PC-3 (cell line): ENCODE measurements around the gene ANTXR1. TPM values are rescaled to one million over a fixed set of nuclear protein-coding genes. Genes with fewer than 3 reads are reported as not detected.
A peak's percentile ranks its signal among the peaks of the same experiment; 100 is the strongest.

Source experiments
- ATAC-seq: fragments of 200-7000 bp; cut with Tn5 transposase; 2 replicates; pipeline ENCODE4 v1.9.1; 2020; ENCODE audit warnings: mild to moderate bottlenecking, moderate library complexity
- BruUV-seq: library from RNA; stranded (reverse); fragments of 400-500 nt; replicated peaks from 2 replicates; lab custom pipeline; 2021; lab: Mats Ljungman, UMichigan
- CTCF ChIA-PET: fragments of 300-600 bp; sonication (Branson Sonifier 250); formaldehyde crosslinking; loops from one replicate; lab custom pipeline; 2022; ENCODE audit warnings: antibody characterized with exemption; lab: Charles Lee
- POLR2A ChIA-PET: fragments of 300-600 bp; sonication (Branson Sonifier 250); formaldehyde crosslinking; loops from one replicate; lab custom pipeline; 2022; ENCODE audit warnings: antibody characterized with exemption; ENCODE audit not compliant: unreplicated experiment; lab: Charles Lee
- DNase-seq: peaks from one replicate; pipeline ENCODE4 v3.0.0-alpha.2; 2015
- H2AFZ ChIP-seq: fragments of 300-600 bp; sonication (generic); 2 replicates; pipeline ENCODE4 v1.6.0; 2016; ENCODE audit warnings: antibody characterized with exemption, low read length
- H3F3A ChIP-seq: fragments of 300-600 bp; sonication (generic); one replicate; pipeline ENCODE4 v1.6.0; 2017; ENCODE audit warnings: antibody characterized with exemption, low read length, control low read depth, mild to moderate bottlenecking; ENCODE audit not compliant: unreplicated experiment
- H3K27ac ChIP-seq: fragments of 300-600 bp; sonication (generic); 2 replicates; pipeline ENCODE4 v1.5.1; 2016; ENCODE audit warnings: mild to moderate bottlenecking, low read length
- H3K27me3 ChIP-seq: fragments of 300-600 bp; sonication (generic); 2 replicates; pipeline ENCODE4 v1.6.1; 2016; ENCODE audit warnings: low read length, mixed read lengths
- H3K36me3 ChIP-seq: fragments of 300-600 bp; sonication (generic); 2 replicates; pipeline ENCODE4 v1.6.1; 2016; ENCODE audit warnings: low read depth, mixed run types, low read length, mixed read lengths
- H3K4me1 ChIP-seq: fragments of 300-600 bp; sonication (generic); 2 replicates; pipeline ENCODE4 v1.5.1; 2016; ENCODE audit warnings: low read length; ENCODE audit not compliant: insufficient read depth
- H3K4me2 ChIP-seq: fragments of 300-600 bp; sonication (generic); 2 replicates; pipeline ENCODE4 v1.6.0; 2016; ENCODE audit warnings: low read length
- H3K4me3 ChIP-seq: fragments of 300-600 bp; sonication (generic); 2 replicates; pipeline ENCODE4 v1.5.1; 2016; ENCODE audit warnings: mild to moderate bottlenecking, low read length, mixed read lengths
- H3K79me2 ChIP-seq: fragments of 300-600 bp; sonication (generic); 2 replicates; pipeline ENCODE4 v1.6.1; 2017; ENCODE audit warnings: low read length, mixed read lengths
- H3K9ac ChIP-seq: fragments of 300-600 bp; sonication (generic); 2 replicates; pipeline ENCODE4 v1.6.0; 2016; ENCODE audit warnings: mild to moderate bottlenecking, low read length
- H3K9me2 ChIP-seq: fragments of 300-600 bp; sonication (generic); replicated peaks from 2 replicates; pipeline ENCODE4 v1.6.1; 2016; ENCODE audit warnings: mixed run types, low read length, mixed read lengths
- H3K9me3 ChIP-seq: fragments of 300-600 bp; sonication (generic); 2 replicates; pipeline ENCODE4 v1.6.1; 2016; ENCODE audit warnings: low read length, mixed read lengths
- H4K20me1 ChIP-seq: fragments of 300-600 bp; sonication (generic); 2 replicates; pipeline ENCODE4 v1.6.1; 2016; ENCODE audit warnings: low read length, mixed read lengths
- CTCF ChIP-seq: fragments of 300-600 bp; sonication (generic); conservative IDR thresholded peaks from 2 replicates; pipeline ENCODE4 v1.5.1; 2017; ENCODE audit warnings: antibody characterized with exemption, low read depth, mild to moderate bottlenecking, low read length
- EZH2 ChIP-seq: fragments of 300-600 bp; sonication (generic); IDR thresholded peaks from one replicate; pipeline ENCODE4 v1.6.1; 2017; ENCODE audit warnings: antibody characterized with exemption, mild to moderate bottlenecking, low read length; ENCODE audit not compliant: unreplicated experiment
- EZH2phosphoT487 ChIP-seq: fragments of 300-600 bp; sonication (generic); IDR thresholded peaks from 2 replicates; pipeline ENCODE4 v1.6.1; 2018; ENCODE audit warnings: mild to moderate bottlenecking, antibody characterized with exemption, low read length, borderline replicate concordance
- intact Hi-C: fragments of 100-400 bp; cut with micrococcal nuclease; formaldehyde crosslinking; loops from 2 replicates; pipeline ENCODE4 v1.9.0; 2023
- total RNA-seq: library from RNA; depleted of rRNA; stranded (reverse); fragments of >200 nt; gene quantifications from 2 replicates; pipeline ENCODE4 v1.2.3, GENCODE V29; 2014

ANTXR1 gene
- total RNA-seq, 1 experiment from 2014 or later: 31.2 TPM

- H3K36me3 ChIP-seq: no peaks in the 10 kb centered on the region
- BruUV-seq: no TSS peak
- TF ChIP-seq CTCF: no peak
- DNase-seq (peak; percentile 85), ATAC-seq (peak; percentile 66)
- H3K79me2 ChIP-seq: peaks cover 90% of the 10 kb centered on the region
- no peaks in the 10 kb centered on the region for H3K9me3 ChIP-seq
- H3K9me2 ChIP-seq: no peaks in the 10 kb centered on the region
- intact Hi-C loops: no loop called here
- H3K4me1 ChIP-seq: peaks cover 14% of the 10 kb centered on the region
- H4K20me1 ChIP-seq: no peaks in the 10 kb centered on the region
- no peak overlapping the region for H3K4me2 ChIP-seq
- no peak overlapping the region for H3K4me3 ChIP-seq
- no peaks in the 10 kb centered on the region for H3F3A ChIP-seq
- no peak overlapping the region for H3K9ac ChIP-seq
- ChIA-PET CTCF (interaction anchor here (0.5 kb wide), 1 partner anchor 10 kb away, joined by 3 read pairs; the partner anchor contains the start of gene ANTXR1), POLR2A (interaction anchor here (0.6 kb wide), 1 partner anchor 313 kb away, joined by 3 read pairs; no protein-coding TSS in a partner anchor)
- no peak overlapping the region for H2AFZ ChIP-seq
- no peak overlapping the region for H3K27ac ChIP-seq
- no peaks in the 10 kb centered on the region for H3K27me3 ChIP-seq
Observed at GRCh38 chr2:69022548-69022947, 9.6 kb downstream of the ANTXR1 start.

GRCh38 chr2:69023236-69023635 is 10.3 kb downstream of the ANTXR1 start:
- Histone ChIP-seq H4K20me1 (no peaks in the 10 kb centered on the region), H3K4me2 (no peak overlapping the region), H3K27ac (no peak overlapping the region), H3K9me3 (no peaks in the 10 kb centered on the region), H3K27me3 (no peaks in the 10 kb centered on the region), H3K9me2 (no peaks in the 10 kb centered on the region), H3K36me3 (no peaks in the 10 kb centered on the region), H2AFZ (no peak overlapping the region), H3F3A (no peaks in the 10 kb centered on the region), H3K4me3 (no peak overlapping the region), H3K9ac (no peak overlapping the region), H3K79me2 (peaks cover 83% of the 10 kb centered on the region), H3K4me1 (peaks cover 14% of the 10 kb centered on the region)
- no peak for ATAC-seq
- BruUV-seq: no TSS peak
- TF ChIP-seq CTCF (no peak), EZH2 (no peak), EZH2phosphoT487 (no peak)
- ChIA-PET CTCF (interaction anchor here (0.8 kb wide), 1 partner anchor 259 kb away, joined by 3 read pairs; no protein-coding TSS in a partner anchor), POLR2A (interaction anchor here (0.6 kb wide), 1 partner anchor 314 kb away, joined by 3 read pairs; no protein-coding TSS in a partner anchor)
- DNase-seq: no peak
- intact Hi-C loops: no loop called here

GRCh38 chr2:69026026-69026425 is 13.0 kb downstream of the ANTXR1 start:
- no peaks in the 10 kb centered on the region for H4K20me1 ChIP-seq
- H2AFZ ChIP-seq: no peak overlapping the region
- BruUV-seq: no TSS peak
- peaks cover 10% of the 10 kb centered on the region for H3K4me1 ChIP-seq
- H3K9me3 ChIP-seq: no peaks in the 10 kb centered on the region
- intact Hi-C loops: loop anchor here (1.0 kb wide), 1 partner anchor 281 kb away; no protein-coding TSS in a partner anchor
- ChIA-PET POLR2A (no interaction called here), CTCF (no interaction called here)
- TF ChIP-seq EZH2 (no peak), CTCF (peak; percentile 91), EZH2phosphoT487 (no peak)
- no peaks in the 10 kb centered on the region for H3K36me3 ChIP-seq
- peak; percentile 70 for ATAC-seq
- H3K4me2 ChIP-seq: no peak overlapping the region
- no peaks in the 10 kb centered on the region for H3K27me3 ChIP-seq
- H3K79me2 ChIP-seq: peaks cover 59% of the 10 kb centered on the region
- peak; percentile 80 for DNase-seq
- no peaks in the 10 kb centered on the region for H3K9me2 ChIP-seq
- no peaks in the 10 kb centered on the region for H3F3A ChIP-seq
- H3K9ac ChIP-seq: no peak overlapping the region
- no peak overlapping the region for H3K4me3 ChIP-seq
- H3K27ac ChIP-seq: no peak overlapping the region
